ENCODE results near the gene ZNRF1. TPM values are rescaled to one million over a fixed set of nuclear protein-coding genes. Genes with fewer than 3 reads are reported as not detected.

ZNRF1 gene
- total RNA-seq, 1 experiment from 2014 or later: 52.3 TPM

GRCh38 chr16:75095204-75095621 lies 96.4 kb downstream of the ZNRF1 start:
- intact Hi-C loops (cut with micrococcal nuclease; ENCODE audit: unreplicated experiment): no loop called here
- ChIA-PET CTCF (no interaction called here), POLR2A (no interaction called here)
- no peaks in the 10 kb centered on the region for H3K36me3 ChIP-seq (ENCODE audit: control insufficient read depth, insufficient read depth, low read length)
- H3K4me1 ChIP-seq (ENCODE audit: control insufficient read depth, insufficient read depth, low read length): peaks cover 18% of the 10 kb centered on the region
- H3K4me3 ChIP-seq (ENCODE audit: low read depth in 2 of 2, low read length in 2 of 2): no peak overlapping the region
- no peak for TF ChIP-seq POLR2AphosphoS5 (IDR thresholded peaks at IDR 0.05; ENCODE audit: low read depth, low read length)
- no peak for TF ChIP-seq REST (IDR thresholded peaks at IDR 0.05; ENCODE audit: insufficient read depth in 1 of 2, low read depth in 2 of 2, low read length in 1 of 2)
- no peak for TF ChIP-seq SIN3A (IDR thresholded peaks at IDR 0.05; ENCODE audit: borderline replicate concordance, insufficient read depth, low read depth, low read length)
- TF ChIP-seq TCF7L2 (IDR thresholded peaks at IDR 0.05; ENCODE audit: low read depth, low read length): no peak
- TF ChIP-seq CTCF (IDR thresholded peaks at IDR 0.05): no peak
- no peak overlapping the region for H3K27ac ChIP-seq (ENCODE audit: low read length)
- no peaks in the 10 kb centered on the region for H3K27me3 ChIP-seq (ENCODE audit: control insufficient read depth, insufficient read depth, low read length)
- no TSS peak for BruUV-seq (replicated peaks)
- no peaks in the 10 kb centered on the region for H3K9me3 ChIP-seq (ENCODE audit: control insufficient read depth, insufficient read depth, low read depth, low read length)
- DNase-seq (ENCODE audit: low read depth, low spot score): no peak
- in situ Hi-C loops (cut with HindIII; ENCODE audit: low pct_unique_long_range_greater_than_20kb, low sequenced_read_pairs): no loop called here
- ATAC-seq: no peak

- no peak overlapping the region for H3K4me3 ChIP-seq (ENCODE audit: low read depth in 2 of 2, low read length in 2 of 2)
- no peaks in the 10 kb centered on the region for H3K36me3 ChIP-seq (ENCODE audit: control insufficient read depth, insufficient read depth, low read length)
- ATAC-seq (no peak), DNase-seq (ENCODE audit: low read depth, low spot score) (no peak)
- intact Hi-C loops (cut with micrococcal nuclease; ENCODE audit: unreplicated experiment): no loop called here
- TF ChIP-seq SIN3A (IDR thresholded peaks at IDR 0.05; ENCODE audit: borderline replicate concordance, insufficient read depth, low read depth, low read length) (no peak), POLR2AphosphoS5 (IDR thresholded peaks at IDR 0.05; ENCODE audit: low read depth, low read length) (no peak), CTCF (IDR thresholded peaks at IDR 0.05) (no peak), REST (IDR thresholded peaks at IDR 0.05; ENCODE audit: insufficient read depth in 1 of 2, low read depth in 2 of 2, low read length in 1 of 2) (no peak), TCF7L2 (IDR thresholded peaks at IDR 0.05; ENCODE audit: low read depth, low read length) (no peak)
- no peaks in the 10 kb centered on the region for H3K9me3 ChIP-seq (ENCODE audit: control insufficient read depth, insufficient read depth, low read depth, low read length)
- no peaks in the 10 kb centered on the region for H3K27me3 ChIP-seq (ENCODE audit: control insufficient read depth, insufficient read depth, low read length)
- in situ Hi-C loops (cut with HindIII; ENCODE audit: low pct_unique_long_range_greater_than_20kb, low sequenced_read_pairs): no loop called here
- no TSS peak for BruUV-seq (replicated peaks)
- H3K4me1 ChIP-seq (ENCODE audit: control insufficient read depth, insufficient read depth, low read length): peaks cover 10% of the 10 kb centered on the region
- ChIA-PET POLR2A (no interaction called here), CTCF (no interaction called here)
- H3K27ac ChIP-seq (ENCODE audit: low read length): no peak overlapping the region
Measured at GRCh38 chr16:75096656-75097055, 97.8 kb downstream of the ZNRF1 start.
